Activated naive CD4-positive, alpha-beta T cell treated with anti-CD3 and anti-CD28 coated beads, Interleukin-2, amount 10 ng/mL, durations not matched to agents 7 days and 5 days (primary cell): Measurements from ENCODE around the gene TTC27.
A peak's percentile ranks its signal among the peaks of the same experiment; 100 is the strongest.

Source experiments
- CTCF ChIA-PET: fragments of 350-600 bp; sonication (Branson Sonifier 250); formaldehyde crosslinking; loops from one replicate; lab custom pipeline; 2021; ENCODE audit warnings: antibody characterized with exemption; lab: Charles Lee
- DNase-seq: peaks from one replicate; pipeline ENCODE4 v3.0.0-alpha.2; 2020
- H3K27ac Mint-ChIP-seq: one replicate; pipeline ENCODE4 v1.8.0; 2021; ENCODE audit warnings: mild to moderate bottlenecking, moderate library complexity, mixed read lengths
- H3K27me3 Mint-ChIP-seq: one replicate; pipeline ENCODE4 v1.8.0; 2021; ENCODE audit warnings: mild to moderate bottlenecking, mixed read lengths
- H3K36me3 Mint-ChIP-seq: one replicate; pipeline ENCODE4 v1.8.0; 2021; ENCODE audit warnings: mixed read lengths
- H3K4me1 Mint-ChIP-seq: one replicate; pipeline ENCODE4 v1.8.0; 2021; ENCODE audit warnings: mixed read lengths
- H3K4me3 Mint-ChIP-seq: one replicate; pipeline ENCODE4 v1.8.0; 2021; ENCODE audit warnings: mild to moderate bottlenecking, moderate library complexity, mixed read lengths
- H3K9me3 Mint-ChIP-seq: one replicate; pipeline ENCODE4 v1.8.0; 2021; ENCODE audit warnings: mixed read lengths

The TTC27 gene

DNA sequence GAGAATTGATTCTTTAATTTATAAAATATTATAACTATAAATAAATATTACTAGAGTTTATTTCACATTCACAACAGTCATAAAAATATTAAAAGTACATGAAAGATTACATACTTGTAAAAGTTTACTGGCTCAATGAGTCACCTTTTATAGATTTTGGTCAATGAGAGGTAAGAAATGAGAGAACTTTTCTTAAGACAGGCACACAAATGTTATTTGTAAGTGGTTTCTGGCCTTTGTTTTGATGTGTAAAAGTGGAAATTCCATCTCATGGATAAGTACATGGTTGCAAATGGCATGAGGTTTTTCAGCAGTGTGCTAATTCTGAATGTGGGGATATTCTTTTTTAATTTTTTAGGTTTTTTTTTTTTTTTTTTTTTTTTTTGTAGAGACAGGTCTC lies 63.8 kb downstream of the TTC27 start:
- Mint-ChIP-seq H3K27ac (no peak overlapping the region), H3K36me3 (no peaks in the 10 kb centered on the region), H3K4me1 (no peaks in the 10 kb centered on the region), H3K4me3 (no peak overlapping the region), H3K27me3 (no peaks in the 10 kb centered on the region), H3K9me3 (no peaks in the 10 kb centered on the region)
- CTCF ChIA-PET: no interaction called here
- no peak for DNase-seq

DNA sequence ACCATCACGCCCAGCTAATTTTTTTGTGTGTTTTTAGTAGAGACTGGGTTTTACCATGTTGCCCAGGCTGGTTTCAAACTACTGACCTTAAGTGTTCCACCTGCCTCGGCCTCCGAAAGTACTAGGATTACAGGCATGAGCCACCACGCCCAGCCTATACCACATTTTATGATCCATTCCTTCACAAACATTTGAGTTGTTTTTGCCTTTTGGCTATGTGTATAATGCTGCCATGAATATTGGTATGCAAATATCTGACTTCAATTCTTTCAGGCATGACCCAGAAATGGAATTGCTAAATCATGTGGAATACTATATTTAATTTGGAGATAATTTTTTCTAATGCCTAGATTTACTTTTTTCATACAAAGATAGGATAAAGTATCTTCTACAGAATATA lies 68.6 kb downstream of the TTC27 start:
- H3K36me3 Mint-ChIP-seq: peaks cover 2% of the 10 kb centered on the region
- CTCF ChIA-PET: no interaction called here
- peaks cover 5% of the 10 kb centered on the region for H3K4me1 Mint-ChIP-seq
- H3K4me3 Mint-ChIP-seq: no peak overlapping the region
- no peaks in the 10 kb centered on the region for H3K27me3 Mint-ChIP-seq
- no peaks in the 10 kb centered on the region for H3K9me3 Mint-ChIP-seq
- no peak for DNase-seq
- no peak overlapping the region for H3K27ac Mint-ChIP-seq

DNA sequence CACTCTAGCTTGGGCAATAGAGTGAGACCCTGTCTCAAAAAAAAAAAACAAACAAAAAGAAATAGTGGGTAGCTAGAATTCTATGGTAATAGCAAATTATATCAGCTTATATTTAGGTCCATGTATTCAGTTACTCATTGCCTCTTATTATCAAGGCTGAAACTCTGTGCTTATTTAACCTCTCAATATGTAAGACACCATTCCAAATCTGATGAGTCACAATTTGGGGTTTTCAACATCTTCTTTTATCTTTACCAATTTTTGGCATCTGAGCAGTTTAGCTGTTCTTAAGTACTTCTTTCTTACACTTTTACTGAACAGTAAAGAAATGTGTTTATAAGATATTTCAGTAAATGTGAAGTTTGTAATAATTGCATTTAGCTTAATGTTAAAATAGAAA lies 69.3 kb downstream of the TTC27 start:
- Mint-ChIP-seq H3K4me3 (no peak overlapping the region), H3K9me3 (no peaks in the 10 kb centered on the region), H3K27ac (no peak overlapping the region), H3K27me3 (no peaks in the 10 kb centered on the region), H3K4me1 (peaks cover 12% of the 10 kb centered on the region), H3K36me3 (peaks cover 2% of the 10 kb centered on the region)
- DNase-seq: no peak
- CTCF ChIA-PET: no interaction called here

DNA sequence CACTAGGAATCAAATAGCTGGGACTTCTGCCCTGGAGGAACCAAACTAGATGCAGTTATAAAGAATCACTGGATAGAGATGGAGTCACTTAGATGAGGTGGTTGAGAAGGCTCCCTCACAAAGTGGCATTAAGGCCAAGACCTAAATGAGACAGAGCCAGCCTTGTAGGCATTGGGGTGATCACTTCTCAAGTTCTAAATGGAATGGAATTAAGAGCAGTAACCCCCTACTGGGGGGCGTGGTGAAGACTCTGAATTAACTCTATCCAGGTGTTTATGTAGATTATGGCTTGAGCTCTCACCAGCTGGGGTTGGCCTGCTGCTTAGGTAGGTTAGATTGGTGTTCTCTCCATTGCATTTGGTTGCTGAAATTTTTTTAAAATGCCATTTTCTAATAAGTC lies 71.3 kb downstream of the TTC27 start:
- Mint-ChIP-seq H3K27ac (no peak overlapping the region), H3K4me3 (no peak overlapping the region), H3K27me3 (no peaks in the 10 kb centered on the region), H3K9me3 (no peaks in the 10 kb centered on the region), H3K4me1 (peaks cover 19% of the 10 kb centered on the region), H3K36me3 (peaks cover 3% of the 10 kb centered on the region)
- DNase-seq: no peak
- CTCF ChIA-PET: no interaction called here

GRCh38 chr2:32701806-32702205 lies 74.0 kb downstream of the TTC27 start:
- peaks cover 8% of the 10 kb centered on the region for H3K36me3 Mint-ChIP-seq
- H3K4me3 Mint-ChIP-seq: no peak overlapping the region
- no peaks in the 10 kb centered on the region for H3K9me3 Mint-ChIP-seq
- CTCF ChIA-PET: no interaction called here
- H3K4me1 Mint-ChIP-seq: peaks cover 19% of the 10 kb centered on the region
- no peaks in the 10 kb centered on the region for H3K27me3 Mint-ChIP-seq
- H3K27ac Mint-ChIP-seq: peak overlapping the region; percentile 50
- DNase-seq: peak; percentile 39

- Mint-ChIP-seq H3K27ac (peak overlapping the region; percentile 50), H3K9me3 (no peaks in the 10 kb centered on the region), H3K4me3 (no peak overlapping the region), H3K36me3 (peaks cover 8% of the 10 kb centered on the region), H3K27me3 (no peaks in the 10 kb centered on the region), H3K4me1 (peaks cover 19% of the 10 kb centered on the region)
- DNase-seq: no peak
- CTCF ChIA-PET: no interaction called here
Observed at GRCh38 chr2:32702303-32703064, 74.6 kb downstream of the TTC27 start.

GRCh38 chr2:32706815-32707579 lies 79.1 kb downstream of the TTC27 start:
- CTCF ChIA-PET: interaction anchor here (0.7 kb wide), 1 partner anchor 20 kb away, joined by 3 read pairs; no protein-coding TSS in a partner anchor
- no peak for DNase-seq
- Mint-ChIP-seq H3K4me3 (no peak overlapping the region), H3K36me3 (peaks cover 6% of the 10 kb centered on the region), H3K27me3 (no peaks in the 10 kb centered on the region), H3K27ac (no peak overlapping the region), H3K9me3 (no peaks in the 10 kb centered on the region), H3K4me1 (peaks cover 9% of the 10 kb centered on the region)

DNA sequence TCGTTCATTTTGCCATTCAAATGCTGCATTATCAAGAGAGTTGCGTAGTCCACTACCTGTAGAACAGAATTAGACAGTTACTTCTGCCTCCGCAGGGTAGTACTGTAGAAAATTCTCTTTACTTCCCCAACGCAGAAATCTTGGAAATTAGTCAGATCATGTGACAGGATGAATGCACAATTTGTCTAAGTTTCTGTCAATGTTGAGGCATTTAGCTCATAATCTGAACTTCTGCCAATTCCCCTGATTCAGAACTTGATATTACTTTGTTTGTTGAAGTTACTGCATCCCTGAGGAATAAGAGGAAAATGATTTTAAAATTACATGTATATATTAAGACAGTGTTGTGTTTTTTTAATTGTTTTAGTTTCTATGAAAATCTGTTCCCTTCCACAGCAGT lies 83.4 kb downstream of the TTC27 start:
- no peak for DNase-seq
- Mint-ChIP-seq H3K9me3 (peaks cover 2% of the 10 kb centered on the region), H3K36me3 (peaks cover 18% of the 10 kb centered on the region), H3K4me1 (no peaks in the 10 kb centered on the region), H3K27ac (no peak overlapping the region), H3K4me3 (no peak overlapping the region), H3K27me3 (no peaks in the 10 kb centered on the region)
- CTCF ChIA-PET: no interaction called here

- peaks cover 21% of the 10 kb centered on the region for H3K36me3 Mint-ChIP-seq
- H3K9me3 Mint-ChIP-seq: peaks cover 2% of the 10 kb centered on the region
- no peak for DNase-seq
- H3K27ac Mint-ChIP-seq: no peak overlapping the region
- no peaks in the 10 kb centered on the region for H3K27me3 Mint-ChIP-seq
- CTCF ChIA-PET: no interaction called here
- no peaks in the 10 kb centered on the region for H3K4me1 Mint-ChIP-seq
- H3K4me3 Mint-ChIP-seq: no peak overlapping the region
Observed at GRCh38 chr2:32711908-32712501, 84.2 kb downstream of the TTC27 start.

GRCh38 chr2:32712870-32713269 lies 85.0 kb downstream of the TTC27 start:
- H3K27ac Mint-ChIP-seq: no peak overlapping the region
- CTCF ChIA-PET: no interaction called here
- no peak for DNase-seq
- H3K9me3 Mint-ChIP-seq: peaks cover 2% of the 10 kb centered on the region
- H3K4me3 Mint-ChIP-seq: no peak overlapping the region
- no peaks in the 10 kb centered on the region for H3K27me3 Mint-ChIP-seq
- H3K4me1 Mint-ChIP-seq: no peaks in the 10 kb centered on the region
- H3K36me3 Mint-ChIP-seq: peaks cover 23% of the 10 kb centered on the region

- Mint-ChIP-seq H3K36me3 (peaks cover 23% of the 10 kb centered on the region), H3K4me1 (no peaks in the 10 kb centered on the region), H3K9me3 (peaks cover 2% of the 10 kb centered on the region), H3K27me3 (no peaks in the 10 kb centered on the region), H3K4me3 (no peak overlapping the region), H3K27ac (no peak overlapping the region)
- CTCF ChIA-PET: no interaction called here
- DNase-seq: no peak
Observed at GRCh38 chr2:32714521-32714920, 86.7 kb downstream of the TTC27 start.

DNA sequence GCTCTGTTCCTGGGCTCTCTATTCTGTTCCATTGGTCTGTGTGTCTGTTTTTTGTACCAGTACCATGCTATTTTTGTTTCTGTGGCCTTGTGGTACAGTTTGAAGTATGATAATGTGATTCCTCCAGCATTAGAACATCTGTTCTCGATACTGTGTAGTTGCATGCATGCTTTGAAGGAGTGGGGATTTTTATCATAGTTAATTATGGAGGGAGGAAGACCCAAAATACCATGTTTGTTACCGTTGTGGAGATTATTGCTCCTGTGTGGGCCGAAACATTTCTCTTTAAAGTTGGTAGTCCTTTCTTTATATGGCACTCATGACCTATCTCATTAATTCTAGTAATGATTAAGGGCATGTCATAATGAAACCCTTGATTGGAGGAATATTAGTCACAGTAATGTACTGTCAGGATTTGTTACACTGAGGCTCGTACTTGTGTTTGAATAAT lies 87.6 kb downstream of the TTC27 start:
- H3K4me1 Mint-ChIP-seq: no peaks in the 10 kb centered on the region
- no peak overlapping the region for H3K4me3 Mint-ChIP-seq
- no peaks in the 10 kb centered on the region for H3K27me3 Mint-ChIP-seq
- CTCF ChIA-PET: no interaction called here
- peaks cover 23% of the 10 kb centered on the region for H3K36me3 Mint-ChIP-seq
- peaks cover 2% of the 10 kb centered on the region for H3K9me3 Mint-ChIP-seq
- DNase-seq: no peak
- H3K27ac Mint-ChIP-seq: no peak overlapping the region

DNA sequence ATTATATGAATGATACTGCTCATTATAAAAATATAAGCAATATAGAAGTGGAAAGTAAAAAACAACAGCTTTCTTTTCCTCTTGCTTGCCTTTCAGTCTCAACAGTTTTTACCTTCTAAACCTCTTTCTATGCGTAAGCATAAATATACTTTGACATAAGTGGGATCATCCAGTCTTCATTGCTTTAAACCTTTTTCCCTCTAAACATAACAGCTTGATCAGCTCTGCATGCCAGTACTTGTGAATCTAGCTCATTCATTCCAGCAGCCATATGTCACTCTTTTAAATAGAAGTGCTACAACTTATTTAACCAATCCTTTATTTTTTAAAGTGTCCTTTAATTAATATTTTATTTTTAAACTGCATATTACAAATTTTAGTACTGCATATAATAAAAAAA lies 88.1 kb downstream of the TTC27 start:
- H3K4me1 Mint-ChIP-seq: no peaks in the 10 kb centered on the region
- H3K4me3 Mint-ChIP-seq: no peak overlapping the region
- no peak overlapping the region for H3K27ac Mint-ChIP-seq
- H3K27me3 Mint-ChIP-seq: no peaks in the 10 kb centered on the region
- CTCF ChIA-PET: no interaction called here
- peaks cover 23% of the 10 kb centered on the region for H3K36me3 Mint-ChIP-seq
- DNase-seq: no peak
- peaks cover 2% of the 10 kb centered on the region for H3K9me3 Mint-ChIP-seq

- Mint-ChIP-seq H3K9me3 (peaks cover 2% of the 10 kb centered on the region), H3K4me1 (no peaks in the 10 kb centered on the region), H3K27me3 (no peaks in the 10 kb centered on the region), H3K4me3 (no peak overlapping the region), H3K27ac (no peak overlapping the region), H3K36me3 (peaks cover 23% of the 10 kb centered on the region)
- DNase-seq: no peak
- CTCF ChIA-PET: no interaction called here
Observed at GRCh38 chr2:32716598-32716997, 88.7 kb downstream of the TTC27 start.
